GM12865 (cell line): ENCODE data around the gene TIAM2.

Source experiments
- DNase-seq: peaks from one replicate; pipeline ENCODE4 v3.0.0; 2010; ENCODE audit warnings: low read depth
- H3K4me3 ChIP-seq: 2 replicates; pipeline ENCODE4 v1.5.1; 2011; ENCODE audit warnings: mild to moderate bottlenecking, low read depth, low read length, control low read depth
- CTCF ChIP-seq: IDR thresholded peaks from 2 replicates; pipeline ENCODE4 v1.5.1; 2011; ENCODE audit warnings: low read length, control low read depth, low read depth, inconsistent platforms; ENCODE audit not compliant: insufficient read depth; ENCODE audit errors: missing control alignments

TIAM2 gene

GRCh38 chr6:155274533-155274932 lies 279.4 kb downstream of the TIAM2 start:
- H3K4me3 ChIP-seq = no peak overlapping the region
- no peak for TF ChIP-seq CTCF
- DNase-seq = no peak

- no peak overlapping the region for H3K4me3 ChIP-seq
- DNase-seq = no peak
- TF ChIP-seq CTCF = no peak
Observed at GRCh38 chr6:155275808-155276480, 280.8 kb downstream of the TIAM2 start.

- TF ChIP-seq CTCF = no peak
Observed at GRCh38 chr6:155276638-155277037, 281.5 kb downstream of the TIAM2 start.

GRCh38 chr6:155278319-155279049 lies 283.4 kb downstream of the TIAM2 start:
- no peak overlapping the region for H3K4me3 ChIP-seq
- TF ChIP-seq CTCF = no peak
- no peak for DNase-seq

More at GRCh38 chr6:155276638-155277037, 281.5 kb downstream of the TIAM2 start:
- H3K4me3 ChIP-seq = no peak overlapping the region
- no peak for DNase-seq

GRCh38 chr6:155284775-155285174 lies 289.7 kb downstream of the TIAM2 start:
- no peak for DNase-seq
- H3K4me3 ChIP-seq = no peak overlapping the region
- TF ChIP-seq CTCF = no peak

- no peak for DNase-seq
- H3K4me3 ChIP-seq = no peak overlapping the region
Observed at GRCh38 chr6:155287762-155288161, 292.6 kb downstream of the TIAM2 start.

More at GRCh38 chr6:155287762-155288161, 292.6 kb downstream of the TIAM2 start:
- no peak for TF ChIP-seq CTCF
